HepG2 (cell line): ENCODE data around the gene TMF1. TPM values are rescaled to one million over a fixed set of nuclear protein-coding genes. Genes with fewer than 3 reads are reported as not detected.
A peak's percentile ranks its signal among the peaks of the same experiment; 100 is the strongest.

Experiments
- GTF3A ChIP-seq: sonication (generic); formaldehyde crosslinking; conservative IDR thresholded peaks from 2 replicates; pipeline ENCODE4 v1.4.0; 2020; ENCODE audit warnings: mild to moderate bottlenecking, missing genetic modification reagents
- JUNB ChIP-seq: sonication (generic); formaldehyde crosslinking; IDR thresholded peaks from 2 replicates; pipeline ENCODE4 v1.8.0; 2022; ENCODE audit warnings: missing genetic modification reagents, mild to moderate bottlenecking, borderline replicate concordance
- KDM4B ChIP-seq: sonication (generic); formaldehyde crosslinking; IDR thresholded peaks from 2 replicates; pipeline ENCODE4 v1.4.0; 2020; ENCODE audit warnings: missing genetic modification reagents
- KMT2A ChIP-seq: sonication (generic); formaldehyde crosslinking; IDR thresholded peaks from 2 replicates; pipeline ENCODE4 v1.4.0; 2020; ENCODE audit warnings: missing genetic modification reagents
- MEIS2 ChIP-seq: sonication (generic); formaldehyde crosslinking; IDR thresholded peaks from 2 replicates; pipeline ENCODE4 v1.9.0; 2021; ENCODE audit warnings: mild to moderate bottlenecking, missing genetic modification reagents
- NAIF1 ChIP-seq: sonication (generic); formaldehyde crosslinking; IDR thresholded peaks from 2 replicates; pipeline ENCODE4 v1.5.0; 2020; ENCODE audit warnings: mild to moderate bottlenecking, missing genetic modification reagents, borderline replicate concordance
- NFKBIZ ChIP-seq: IDR thresholded peaks from 2 replicates; pipeline ENCODE4 v1.6.1; 2018; ENCODE audit warnings: missing genetic modification reagents, missing compliant biosample characterization
- PITX1 ChIP-seq: sonication (generic); formaldehyde crosslinking; IDR thresholded peaks from 2 replicates; pipeline ENCODE4 v1.5.1; 2020; ENCODE audit warnings: mild to moderate bottlenecking, missing genetic modification reagents
- POLR2G ChIP-seq: fragments of 200-400 bp; formaldehyde crosslinking; IDR thresholded peaks from 2 replicates; pipeline ENCODE4 v1.6.1; 2018; ENCODE audit warnings: mild to moderate bottlenecking, low read depth, low read length, moderate library complexity
- PRDM4 ChIP-seq: sonication (generic); formaldehyde crosslinking; IDR thresholded peaks from 2 replicates; pipeline ENCODE4 v1.9.0; 2021; ENCODE audit warnings: missing genetic modification reagents, borderline replicate concordance
- RFX3 ChIP-seq: IDR thresholded peaks from 2 replicates; pipeline ENCODE4 v1.6.1; 2016; ENCODE audit warnings: missing biosample characterization, missing genetic modification reagents
- RXRB ChIP-seq: IDR thresholded peaks from 2 replicates; pipeline ENCODE4 v1.6.1; 2016; ENCODE audit warnings: borderline replicate concordance, missing genetic modification reagents, missing compliant biosample characterization
- SNAI1 ChIP-seq: sonication (generic); formaldehyde crosslinking; IDR thresholded peaks from 2 replicates; pipeline ENCODE4 v1.5.0; 2020; ENCODE audit warnings: mild to moderate bottlenecking, missing genetic modification reagents, borderline replicate concordance
- TBL1XR1 ChIP-seq: fragments of 150-350 bp; IDR thresholded peaks from 2 replicates; pipeline ENCODE4 v1.6.1; 2014; ENCODE audit warnings: borderline replicate concordance, low read length; ENCODE audit not compliant: partially characterized antibody
- TCF12 ChIP-seq, 2 experiments: fragments of 450-650 bp in 1 of 2; sonication (generic) in 1 of 2; formaldehyde crosslinking in 1 of 2; IDR thresholded peaks; 2 replicates each; pipeline versions ENCODE4 v1.6.1 to v1.8.0; 2017 to 2022; ENCODE audit warnings: antibody characterized with exemption in 1 of 2, mild to moderate bottlenecking in 1 of 2, missing genetic modification reagents in 1 of 2, moderate library complexity in 1 of 2
- TFE3 ChIP-seq: IDR thresholded peaks from 2 replicates; pipeline ENCODE4 v1.6.1; 2016
- ZBTB3 ChIP-seq: sonication (generic); formaldehyde crosslinking; IDR thresholded peaks from 2 replicates; pipeline ENCODE4 v1.4.0; 2020; ENCODE audit warnings: low read depth, mild to moderate bottlenecking, moderate library complexity, missing genetic modification reagents, borderline replicate concordance
- ZNF331 ChIP-seq: sonication (generic); formaldehyde crosslinking; IDR thresholded peaks from 2 replicates; pipeline ENCODE4 v1.4.0; 2020; ENCODE audit warnings: missing genetic modification reagents
- ZNF431 ChIP-seq: sonication (generic); formaldehyde crosslinking; IDR thresholded peaks from 2 replicates; pipeline ENCODE4 v1.9.0; 2022; ENCODE audit warnings: missing genetic modification reagents, low read depth, mild to moderate bottlenecking, borderline replicate concordance
- ZNF547 ChIP-seq: sonication (generic); formaldehyde crosslinking; IDR thresholded peaks from 2 replicates; pipeline ENCODE4 v1.5.1; 2020; ENCODE audit warnings: mild to moderate bottlenecking, missing genetic modification reagents
- ZNF550 ChIP-seq: sonication (generic); formaldehyde crosslinking; IDR thresholded peaks from 2 replicates; pipeline ENCODE4 v1.4.0; 2020; ENCODE audit warnings: mild to moderate bottlenecking, missing genetic modification reagents, borderline replicate concordance
- ZNF720 ChIP-seq: sonication (generic); formaldehyde crosslinking; IDR thresholded peaks from 2 replicates; pipeline ENCODE4 v1.4.0; 2020; ENCODE audit warnings: missing genetic modification reagents
- ZNF782 ChIP-seq: sonication (generic); formaldehyde crosslinking; IDR thresholded peaks from 2 replicates; pipeline ENCODE4 v1.4.0; 2020; ENCODE audit warnings: missing genetic modification reagents, mild to moderate bottlenecking, borderline replicate concordance
- ZSCAN29 ChIP-seq: sonication (generic); formaldehyde crosslinking; conservative IDR thresholded peaks from 2 replicates; pipeline ENCODE4 v1.4.0; 2020; ENCODE audit warnings: mild to moderate bottlenecking, missing genetic modification reagents
- polyA plus RNA-seq, 8 experiments: library from polyadenylated mRNA; depleted of rRNA in 3 of 8; stranded (reverse) in 7 of 8; unstranded in 1 of 8; fragments of >200 nt; fragmentation: Illumina TruSeq in 4 of 8; extraction: Trizol in 4 of 8; gene quantifications; 2 replicates each; pipeline versions ENCODE4 v1.2.1 to v1.2.3, GENCODE V29; 2011 to 2016; ENCODE audit warnings: low read depth in 4 of 8, missing spikeins in 1 of 8, mixed read lengths in 1 of 8; ENCODE audit not compliant: insufficient read depth in 1 of 8
- total RNA-seq, 5 experiments: library from RNA; depleted of rRNA; stranded (reverse); fragments of >200 nt; fragmentation: Illumina TruSeq; extraction: Trizol; gene quantifications; 2 replicates each; pipeline ENCODE4 v1.2.3, GENCODE V29; 2016; ENCODE audit warnings: low read depth in 1 of 5
- TF ChIP-seq, protein P1 (sequence below): sonication (generic); formaldehyde crosslinking; IDR thresholded peaks from 2 replicates; pipeline ENCODE4 v1.4.0; 2020; ENCODE audit warnings: missing genetic modification reagents

Gene TMF1
- total and polyA plus RNA-seq, 2 of the 13 experiments (the other 11 are each of a cell fraction or from before 2014, with no cell fraction given): 12.1 to 38.4 TPM

DNA sequence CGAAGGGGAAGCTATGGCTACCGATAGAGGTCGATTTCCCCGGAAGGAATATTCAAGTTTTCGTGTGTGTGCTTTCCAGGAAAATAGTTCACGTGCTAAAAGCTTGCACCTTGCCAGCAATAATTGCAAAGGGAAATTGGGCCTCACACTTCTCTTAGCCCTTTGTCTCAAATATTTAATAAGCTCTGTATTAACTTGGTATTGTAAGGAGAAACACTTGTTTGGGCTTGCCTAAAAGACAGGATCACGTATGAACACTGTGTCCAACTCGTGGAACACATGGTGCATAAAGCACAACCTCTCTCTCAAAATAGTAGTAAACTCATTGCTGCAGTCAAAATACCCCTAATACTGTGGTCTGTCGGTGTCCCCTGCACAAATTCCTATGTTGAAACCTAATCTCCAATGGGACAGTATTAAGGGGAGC is 352 bp upstream of the TMF1 start (continued):
- TF ChIP-seq, protein P1, sequence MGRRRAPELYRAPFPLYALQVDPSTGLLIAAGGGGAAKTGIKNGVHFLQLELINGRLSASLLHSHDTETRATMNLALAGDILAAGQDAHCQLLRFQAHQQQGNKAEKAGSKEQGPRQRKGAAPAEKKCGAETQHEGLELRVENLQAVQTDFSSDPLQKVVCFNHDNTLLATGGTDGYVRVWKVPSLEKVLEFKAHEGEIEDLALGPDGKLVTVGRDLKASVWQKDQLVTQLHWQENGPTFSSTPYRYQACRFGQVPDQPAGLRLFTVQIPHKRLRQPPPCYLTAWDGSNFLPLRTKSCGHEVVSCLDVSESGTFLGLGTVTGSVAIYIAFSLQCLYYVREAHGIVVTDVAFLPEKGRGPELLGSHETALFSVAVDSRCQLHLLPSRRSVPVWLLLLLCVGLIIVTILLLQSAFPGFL (CRISPR knock-in tag): no peak
- TF ChIP-seq POLR2G (peak; percentile 49; the same call in 1 of the 2 replicates), KDM4B (CRISPR knock-in tag) (no peak), KMT2A (CRISPR knock-in tag) (no peak; the same call in 1 of the 2 replicates), GTF3A (0 out of 2 replicates have a peak, but pooled peaks have one; percentile 66), TBL1XR1 (no peak), PRDM4 (CRISPR knock-in tag) (no peak), PITX1 (CRISPR knock-in tag) (no peak), MEIS2 (CRISPR knock-in tag) (no peak), ZNF720 (no peak), SNAI1 (no peak), TCF12 (IDR thresholded peaks at IDR 0.05) (no peak), TCF12 (CRISPR knock-in tag; IDR thresholded peaks at IDR 0.05) (no peak), NFKBIZ (CRISPR knock-in tag) (0 out of 2 replicates have a peak, but pooled peaks have one; percentile 40), NAIF1 (CRISPR knock-in tag) (no peak), ZNF550 (no peak), ZNF547 (CRISPR knock-in tag) (no peak), ZBTB3 (no peak), JUNB (CRISPR knock-in tag) (no peak), ZNF331 (CRISPR knock-in tag) (0 out of 2 replicates have a peak, but pooled peaks have one; percentile 7), RXRB (peak; percentile 3; the same call in 1 of the 2 replicates), TFE3 (CRISPR knock-in tag) (no peak), ZNF431 (CRISPR knock-in tag) (no peak), RFX3 (CRISPR knock-in tag) (no peak), ZSCAN29 (CRISPR knock-in tag) (0 out of 2 replicates have a peak, but pooled peaks have one; percentile 31), ZNF782 (CRISPR knock-in tag) (0 out of 2 replicates have a peak, but pooled peaks have one; percentile 14)
